Transverse colon (tissue), 4 donors: ENCODE results near the gene ATG9B. TPM values are rescaled to one million over a fixed set of nuclear protein-coding genes. Genes with fewer than 3 reads are reported as not detected.
"Not testable (repeated sequence)": the region's sequence is repeated elsewhere in the genome, so short reads cannot be mapped to it uniquely, and the experiment has no call there.

ENCODE experiments used
- DNase-seq: peaks from one replicate; pipeline ENCODE4 v3.0.0-alpha.2; 2019
- H3K27ac ChIP-seq, 4 donors: fragments of 200-600 bp; sonication (generic); 2 replicates each; pipeline ENCODE4 v1.5.1; 2016 to 2018; ENCODE audit warnings: inconsistent platforms in 4 of 4
- H3K27me3 ChIP-seq: fragments of 200-600 bp; sonication (generic); 2 replicates; pipeline ENCODE4 v1.5.1; 2017; ENCODE audit warnings: inconsistent platforms
- H3K36me3 ChIP-seq, 4 donors: fragments of 200-600 bp; sonication (generic); 2 replicates each; pipeline ENCODE4 v1.5.1; 2017 to 2019; ENCODE audit warnings: inconsistent platforms in 4 of 4
- H3K4me1 ChIP-seq, 4 donors: fragments of 200-600 bp; sonication (generic); 2 replicates each; pipeline ENCODE4 v1.5.1; 2017 to 2020; ENCODE audit warnings: inconsistent platforms in 4 of 4
- H3K4me3 ChIP-seq, 4 donors: fragments of 200-600 bp; sonication (generic); 1 replicate in 1 of 4; 2 replicates in 3 of 4; pipeline versions ENCODE4 v1.5.1 to v1.6.1; 2017 to 2019; ENCODE audit warnings: inconsistent platforms in 4 of 4
- H3K9me3 ChIP-seq, 2 donors: fragments of 200-600 bp; sonication (generic); 2 replicates each; pipeline ENCODE4 v1.5.1; 2017 to 2019; ENCODE audit warnings: inconsistent platforms in 2 of 2
- EP300 ChIP-seq: sonication (generic); formaldehyde crosslinking; IDR thresholded peaks from one replicate; pipeline ENCODE4 v1.6.1; 2017; ENCODE audit warnings: antibody characterized with exemption, low read depth
- POLR2A ChIP-seq: fragments of 450-650 bp; IDR thresholded peaks from one replicate; pipeline ENCODE4 v1.6.1; 2016; ENCODE audit warnings: antibody characterized with exemption, mild to moderate bottlenecking, moderate library complexity
- POLR2AphosphoS5 ChIP-seq, 3 donors: sonication (generic); formaldehyde crosslinking; IDR thresholded peaks; one replicate each; pipeline ENCODE4 v1.6.1; 2016; ENCODE audit warnings: antibody characterized with exemption in 3 of 3
- WGBS, 2 donors: methylation state at CpG; one replicate each; pipeline ENCODE4 v1.1.5; 2018; ENCODE audit warnings: low coverage in 1 of 2; 5-methylcytosine and 5-hydroxymethylcytosine counted together
- in situ Hi-C, 4 donors: fragments of 200-750 bp; cut with MboI; loops; one replicate each; pipeline versions ENCODE4 v1.15.0 to v1.15.1; 2017; ENCODE audit warnings: low sequenced_read_pairs in 3 of 4, low pct_ligation_motif_present in 1 of 4, low pct_unique_long_range_greater_than_20kb in 1 of 4
- intact Hi-C: fragments of 100-400 bp; cut with DNase I; formaldehyde crosslinking; loops from one replicate; pipeline ENCODE4 v1.15.1; 2023; ENCODE audit warnings: low total_unique reads
- total RNA-seq, 4 donors: library from RNA; depleted of rRNA; stranded (reverse); fragments of >200 nt; gene quantifications; one replicate each; pipeline ENCODE4 v1.1.0, GENCODE V29; 2016
- TF ChIP-seq, protein P1 (sequence below), 5 experiments: fragments of 200-600 bp in 3 of 5; fragments of 450-650 bp in 2 of 5; sonication (generic) in 3 of 5; IDR thresholded peaks; 1 replicate in 2 of 5; 2 replicates in 3 of 5; pipeline ENCODE4 v1.5.1; 2016 to 2017; ENCODE audit warnings: antibody characterized with exemption in 5 of 5, inconsistent platforms in 3 of 5, mild to moderate bottlenecking in 2 of 5, moderate library complexity in 1 of 5

The ATG9B gene
- total RNA-seq, 4 donors from 2014 or later: 1.1 TPM; not detected in 3

DNA sequence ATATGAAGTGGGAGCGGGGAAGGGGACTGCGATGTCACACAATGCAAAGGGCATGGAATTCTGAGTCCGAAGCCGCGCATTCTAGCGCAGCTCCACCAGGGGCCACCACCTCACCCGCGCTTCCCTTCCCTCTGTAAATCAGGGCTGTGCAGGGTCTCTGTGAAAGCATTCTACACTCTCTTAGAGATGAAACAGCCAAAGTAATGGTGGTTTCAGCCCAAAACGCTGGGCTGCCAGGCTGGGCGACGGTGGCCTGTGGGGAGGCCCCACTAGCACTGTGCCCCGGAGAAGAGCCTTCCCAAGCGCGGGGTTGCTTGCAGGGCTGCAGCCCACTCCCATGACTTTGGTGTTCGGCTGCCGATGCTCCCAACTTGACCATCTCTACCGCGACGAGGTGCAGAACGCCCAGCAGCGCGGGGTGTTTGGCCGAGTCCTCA, 11.4 kb downstream of the ATG9B start:
- TF ChIP-seq POLR2AphosphoS5 (IDR thresholded peaks at IDR 0.05) (no peak), EP300 (no peak), POLR2A (no peak)
- TF ChIP-seq, protein P1, sequence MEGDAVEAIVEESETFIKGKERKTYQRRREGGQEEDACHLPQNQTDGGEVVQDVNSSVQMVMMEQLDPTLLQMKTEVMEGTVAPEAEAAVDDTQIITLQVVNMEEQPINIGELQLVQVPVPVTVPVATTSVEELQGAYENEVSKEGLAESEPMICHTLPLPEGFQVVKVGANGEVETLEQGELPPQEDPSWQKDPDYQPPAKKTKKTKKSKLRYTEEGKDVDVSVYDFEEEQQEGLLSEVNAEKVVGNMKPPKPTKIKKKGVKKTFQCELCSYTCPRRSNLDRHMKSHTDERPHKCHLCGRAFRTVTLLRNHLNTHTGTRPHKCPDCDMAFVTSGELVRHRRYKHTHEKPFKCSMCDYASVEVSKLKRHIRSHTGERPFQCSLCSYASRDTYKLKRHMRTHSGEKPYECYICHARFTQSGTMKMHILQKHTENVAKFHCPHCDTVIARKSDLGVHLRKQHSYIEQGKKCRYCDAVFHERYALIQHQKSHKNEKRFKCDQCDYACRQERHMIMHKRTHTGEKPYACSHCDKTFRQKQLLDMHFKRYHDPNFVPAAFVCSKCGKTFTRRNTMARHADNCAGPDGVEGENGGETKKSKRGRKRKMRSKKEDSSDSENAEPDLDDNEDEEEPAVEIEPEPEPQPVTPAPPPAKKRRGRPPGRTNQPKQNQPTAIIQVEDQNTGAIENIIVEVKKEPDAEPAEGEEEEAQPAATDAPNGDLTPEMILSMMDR (IDR thresholded peaks at IDR 0.05): peak in 4 of 5 experiments; percentile 14 to 22 (median 18)
- Histone ChIP-seq H3K27me3 (peaks cover 8% of the 10 kb centered on the region), H3K4me3 (no peak overlapping the region), H3K9me3 (no peaks in the 10 kb centered on the region), H3K36me3 (no peaks in the 10 kb centered on the region), H3K4me1 (peaks cover 19 to 39% (median 21%) of the 10 kb centered on the region in 4 donors), H3K27ac (peak overlapping the region; percentile 33 to 71 (median 58))
- no peak for DNase-seq
- WGBS, 2 donors: 71% methylated on average over 22 of the region's 23 CpGs; no CpG with 5 or more reads in 1 of the 2 donors
- in situ Hi-C loops: no loop called here
- intact Hi-C loops: no loop called here

DNA sequence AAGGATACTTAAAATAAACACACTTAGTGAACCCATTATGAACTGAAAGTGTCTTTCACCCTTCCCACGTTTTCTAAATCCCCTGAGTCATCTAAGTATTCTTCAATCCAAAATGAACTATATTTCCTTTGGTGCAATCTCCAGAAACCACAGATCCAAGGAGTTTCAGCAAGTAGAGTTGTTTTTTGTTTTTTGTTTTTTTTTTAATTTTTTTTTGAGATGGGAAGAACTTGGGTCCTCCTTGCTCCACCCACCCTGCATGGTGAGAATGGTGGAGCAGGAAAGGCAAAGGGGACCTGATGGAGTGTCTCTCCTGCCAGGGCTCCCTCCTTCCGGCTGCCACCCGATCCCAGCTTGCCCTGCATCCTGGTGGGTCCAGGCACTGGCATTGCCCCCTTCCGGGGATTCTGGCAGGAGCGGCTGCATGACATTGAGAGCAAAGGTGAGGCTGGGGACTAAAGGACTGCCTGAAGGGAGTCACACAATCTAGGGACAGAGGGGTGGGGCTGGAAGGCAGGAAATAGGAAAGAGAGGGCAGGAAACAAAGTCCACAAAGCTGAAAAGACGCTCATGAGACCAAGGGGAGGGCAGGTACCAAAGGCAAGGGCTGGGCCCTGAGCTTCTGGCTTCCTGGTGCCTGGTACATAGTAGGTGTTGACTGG, 12.1 kb downstream of the ATG9B start:
- H3K9me3 ChIP-seq: no peaks in the 10 kb centered on the region
- no peak overlapping the region for H3K4me3 ChIP-seq
- 31 to 43% methylated on average over 2 to 6 of the region's 6 CpGs for WGBS, 2 donors
- TF ChIP-seq EP300 (no peak), POLR2A (no peak), POLR2AphosphoS5 (IDR thresholded peaks at IDR 0.05) (no peak)
- TF ChIP-seq, protein P1 (IDR thresholded peaks at IDR 0.05): peak in 2 of 5 experiments; percentile 9 to 34
- in situ Hi-C loops (no loop called here), intact Hi-C loops (no loop called here)
- H3K36me3 ChIP-seq: no peaks in the 10 kb centered on the region
- peak; percentile 76 for DNase-seq
- peaks cover 18 to 37% (median 20%) of the 10 kb centered on the region in 4 donors for H3K4me1 ChIP-seq
- peak overlapping the region; percentile 33 to 71 (median 58) for H3K27ac ChIP-seq
- H3K27me3 ChIP-seq: peaks cover 3% of the 10 kb centered on the region

DNA sequence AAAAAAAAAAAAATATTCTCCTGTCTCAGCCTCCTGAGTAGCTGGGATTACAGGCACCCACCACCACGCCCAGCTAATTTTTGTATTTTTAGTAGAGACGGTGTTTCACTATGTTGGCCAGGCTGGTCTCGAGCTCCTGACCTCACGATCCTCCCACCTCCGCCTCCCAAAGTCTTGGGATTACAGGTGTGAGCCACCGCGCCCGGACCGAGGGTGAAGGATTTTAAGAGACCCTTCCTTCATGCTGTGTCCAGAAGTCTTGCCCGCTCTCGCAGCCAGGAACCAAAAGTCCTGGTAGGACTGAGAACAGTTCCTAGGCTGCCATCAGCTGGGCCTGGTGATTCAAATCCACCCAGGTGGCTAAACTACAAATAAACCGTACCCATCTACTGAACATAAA, 12.7 kb downstream of the ATG9B start:
- intact Hi-C loops, in situ Hi-C loops: not testable (repeated sequence)

DNA sequence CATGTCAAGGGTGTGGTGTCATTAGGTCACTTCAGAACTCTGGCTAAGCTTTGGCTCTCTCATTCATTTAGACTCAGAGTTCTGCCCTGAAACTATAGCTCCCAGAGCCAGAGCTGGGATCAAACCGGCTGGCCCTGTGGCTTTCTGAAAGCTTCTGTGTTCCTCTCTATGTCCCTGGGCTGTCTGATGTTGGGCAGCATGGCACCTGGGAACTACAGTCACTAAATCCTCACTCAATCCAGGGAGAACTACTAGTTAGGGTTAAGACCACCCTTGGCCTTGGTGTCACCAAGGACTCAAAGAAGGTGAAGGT, 13.2 kb downstream of the ATG9B start:
- no peaks in the 10 kb centered on the region for H3K9me3 ChIP-seq
- H3K36me3 ChIP-seq: no peaks in the 10 kb centered on the region
- peaks cover 1% of the 10 kb centered on the region for H3K27me3 ChIP-seq
- no peak overlapping the region for H3K27ac ChIP-seq
- H3K4me3 ChIP-seq: no peak overlapping the region
- in situ Hi-C loops (no loop called here), intact Hi-C loops (no loop called here)
- no peak for DNase-seq
- WGBS, 2 donors: 75% methylated on average over 1 of the region's 1 CpG; no CpG with 5 or more reads in 1 of the 2 donors
- H3K4me1 ChIP-seq: peaks cover 18 to 37% (median 20%) of the 10 kb centered on the region in 4 donors
- TF ChIP-seq, protein P1 (IDR thresholded peaks at IDR 0.05): no peak
- TF ChIP-seq POLR2A (no peak), EP300 (no peak), POLR2AphosphoS5 (IDR thresholded peaks at IDR 0.05) (no peak)

More for the DNA sequence above, 12.7 kb downstream of the ATG9B start:
- not testable (repeated sequence) for DNase-seq, H3K27me3 ChIP-seq, H3K36me3 ChIP-seq, H3K9me3 ChIP-seq, H3K4me3 ChIP-seq
- WGBS, 2 donors: 82% methylated on average over 12 of the region's 12 CpGs; no CpG with 5 or more reads in 1 of the 2 donors
- Histone ChIP-seq H3K27ac (peak overlapping the region in 3 of 4 donors; percentile 33 to 71 (median 57)), H3K4me1 (peaks cover 18 to 37% (median 20%) of the 10 kb centered on the region in 4 donors)
